Suppressor macrophage (primary cell): Measurements from ENCODE around the gene P2RX3.
A peak's percentile ranks its signal among the peaks of the same experiment; 100 is the strongest.

Source experiments
- DNase-seq, 4 experiments: peaks; one replicate each; pipeline ENCODE4 v3.0.0-alpha.2; 2020 to 2022

Gene P2RX3

DNA sequence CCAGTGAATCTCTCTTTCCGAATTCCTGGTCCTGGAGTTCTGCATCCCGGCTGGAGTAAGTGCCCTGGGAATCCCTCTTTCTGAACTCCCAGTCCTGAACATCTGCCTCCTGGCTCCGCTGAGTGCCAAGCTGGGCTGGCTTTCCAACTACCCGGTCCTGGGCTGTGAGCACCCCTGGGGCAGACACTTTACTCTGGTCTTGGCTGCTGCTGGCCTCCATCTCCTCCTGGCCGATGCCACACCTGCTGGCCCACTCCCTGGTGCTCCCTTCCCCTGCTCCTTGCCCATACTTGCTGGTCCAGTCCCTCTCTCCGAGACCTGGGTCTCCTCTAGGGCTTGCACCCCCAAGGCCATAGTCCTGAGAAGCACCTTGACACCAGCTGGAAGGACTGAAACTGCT is 28.1 kb upstream of the P2RX3 start:
- no peak for DNase-seq

DNA sequence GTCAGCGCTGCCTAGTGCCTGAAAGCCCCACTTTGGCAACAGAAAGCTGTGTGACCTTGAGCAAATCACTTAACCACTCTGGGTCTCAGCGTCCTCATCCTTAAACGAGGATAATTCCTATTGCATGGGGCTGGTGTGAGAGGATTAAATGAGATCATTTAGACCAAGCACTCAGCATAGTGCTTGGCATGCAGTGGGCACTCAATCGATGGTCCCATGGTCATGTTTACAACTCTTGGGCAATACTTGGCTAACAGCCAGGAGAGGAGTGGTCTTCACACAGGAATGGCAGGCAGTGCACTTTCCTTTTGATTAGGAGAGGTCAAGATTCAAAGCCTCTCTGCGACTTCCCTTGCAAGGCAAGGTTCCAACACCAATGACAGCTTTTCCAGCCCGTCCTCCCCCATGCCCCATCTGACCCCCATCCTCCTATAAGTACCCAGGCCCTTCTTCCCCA is 27.5 kb upstream of the P2RX3 start:
- peak in 2 of 4 experiments; percentile 38 to 44 for DNase-seq

DNA sequence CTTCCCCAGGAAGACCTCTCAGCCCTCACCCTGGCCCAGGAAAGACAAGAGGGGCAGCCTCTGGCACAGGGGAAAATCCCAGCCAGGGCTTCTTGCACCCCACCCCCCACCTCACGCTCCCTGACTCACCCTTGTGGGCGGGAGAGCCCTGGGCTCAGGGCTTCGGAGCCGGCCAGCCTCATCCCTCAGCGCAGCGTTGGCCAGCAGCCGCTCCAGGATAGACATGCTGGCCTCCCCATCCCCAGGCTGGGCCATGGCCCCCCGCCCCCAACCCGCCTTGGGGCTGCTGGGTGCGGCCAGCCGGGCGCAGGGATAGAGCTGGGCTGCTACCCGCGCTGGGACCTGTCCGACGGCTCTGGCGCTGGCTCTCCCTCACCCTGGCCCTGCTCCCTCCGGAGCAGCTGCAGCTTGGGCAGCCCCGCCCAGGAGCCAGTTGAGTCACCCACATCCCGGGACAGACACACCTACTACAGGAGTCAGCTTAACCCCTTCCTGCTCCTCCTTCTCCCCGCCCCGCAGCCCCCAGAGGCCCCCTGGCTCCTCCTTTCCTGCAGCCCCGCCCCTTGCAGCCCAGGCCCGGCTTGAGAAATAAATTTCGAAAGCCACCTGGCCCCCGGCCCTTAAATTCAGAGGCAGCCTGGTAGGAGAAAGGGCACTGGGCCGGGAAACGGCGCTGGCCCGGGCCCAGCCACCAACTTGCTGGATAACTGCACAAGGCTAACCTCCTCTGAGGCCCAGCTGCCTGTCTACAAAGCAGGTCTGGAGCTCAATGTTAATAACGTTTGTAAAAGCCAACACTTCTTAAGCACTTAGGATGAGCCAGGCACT is 26.8 kb upstream of the P2RX3 start:
- DNase-seq = peak; percentile 79 to 89 (median 84)

DNA sequence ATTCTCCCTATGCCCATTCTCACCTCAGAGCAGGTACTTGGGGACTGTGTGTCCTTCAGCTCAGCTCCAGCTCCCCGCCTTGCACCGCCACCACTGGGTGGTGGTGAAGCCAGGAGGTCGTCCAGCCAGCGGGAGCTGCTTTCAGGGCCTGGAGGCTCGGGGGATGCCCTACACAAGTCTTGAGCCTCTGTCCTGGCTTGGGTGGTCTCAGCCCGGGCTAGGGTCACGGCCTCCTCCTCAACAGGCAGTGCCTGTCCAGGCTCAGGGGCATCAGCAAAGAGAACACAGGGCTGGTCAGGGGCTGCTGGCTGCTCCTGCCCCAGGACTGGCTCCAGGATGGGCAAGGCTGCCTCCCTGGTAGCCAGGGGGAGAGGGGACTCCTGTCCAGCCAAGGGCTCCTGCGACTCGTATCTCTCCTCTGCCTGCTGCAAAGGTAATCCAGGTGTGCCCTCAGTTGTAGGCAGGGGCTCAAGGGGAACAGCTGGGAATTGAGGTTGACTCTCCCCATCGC is 25.6 kb upstream of the P2RX3 start:
- no peak for DNase-seq

DNA sequence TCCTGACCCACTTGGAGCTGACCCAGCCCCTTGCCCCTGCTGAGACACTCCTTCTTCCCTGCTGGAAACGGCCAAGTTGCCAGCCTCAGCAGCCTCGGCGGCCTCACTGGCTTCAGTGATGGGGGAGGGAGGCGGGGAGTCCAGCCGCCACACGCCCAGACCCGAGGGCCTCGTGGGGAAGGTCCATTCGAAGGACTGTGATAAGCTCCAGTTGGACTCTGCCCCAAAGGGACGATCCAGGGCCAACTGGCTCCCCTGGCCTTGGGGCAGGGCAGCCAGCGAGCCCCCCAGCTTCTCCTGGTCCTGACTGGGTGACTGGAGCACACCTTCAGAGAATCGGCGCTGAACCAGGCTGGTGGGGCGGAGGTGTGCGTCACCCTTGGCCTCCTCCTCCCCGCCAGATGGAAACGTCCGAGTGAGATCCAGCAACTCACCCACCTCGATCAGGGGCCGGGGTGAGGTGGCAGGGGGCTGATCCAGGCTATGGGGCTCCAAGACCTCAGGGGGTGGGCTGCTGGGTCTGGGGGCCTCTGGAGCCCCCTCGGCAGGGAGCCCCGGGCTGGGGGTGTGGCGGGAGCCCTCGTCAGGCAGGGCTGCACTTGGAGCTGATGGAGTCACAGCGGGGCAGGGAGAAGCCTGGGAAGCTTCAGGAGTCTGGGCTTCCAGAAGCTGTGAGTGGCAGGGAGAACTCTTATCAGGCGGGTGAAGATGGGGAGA is 24.9 kb upstream of the P2RX3 start:
- no peak for DNase-seq

DNA sequence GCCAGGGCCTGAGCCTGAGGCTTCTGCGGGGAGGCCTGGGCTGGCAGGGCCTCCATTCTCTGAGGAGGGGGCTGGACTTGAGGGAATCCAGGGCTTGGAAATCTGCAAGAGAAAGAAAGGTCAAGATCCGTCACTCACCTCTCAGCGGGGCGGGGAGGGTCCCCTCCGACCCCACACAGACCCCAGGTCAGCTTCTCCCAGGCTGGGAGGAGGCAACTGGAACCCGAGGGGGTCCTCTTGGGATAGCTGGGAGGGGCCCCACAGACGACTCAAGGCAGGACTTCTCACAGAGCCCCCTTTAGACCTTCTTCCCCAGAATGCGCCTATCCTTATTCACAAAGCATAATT is 24.4 kb upstream of the P2RX3 start:
- no peak for DNase-seq

DNA sequence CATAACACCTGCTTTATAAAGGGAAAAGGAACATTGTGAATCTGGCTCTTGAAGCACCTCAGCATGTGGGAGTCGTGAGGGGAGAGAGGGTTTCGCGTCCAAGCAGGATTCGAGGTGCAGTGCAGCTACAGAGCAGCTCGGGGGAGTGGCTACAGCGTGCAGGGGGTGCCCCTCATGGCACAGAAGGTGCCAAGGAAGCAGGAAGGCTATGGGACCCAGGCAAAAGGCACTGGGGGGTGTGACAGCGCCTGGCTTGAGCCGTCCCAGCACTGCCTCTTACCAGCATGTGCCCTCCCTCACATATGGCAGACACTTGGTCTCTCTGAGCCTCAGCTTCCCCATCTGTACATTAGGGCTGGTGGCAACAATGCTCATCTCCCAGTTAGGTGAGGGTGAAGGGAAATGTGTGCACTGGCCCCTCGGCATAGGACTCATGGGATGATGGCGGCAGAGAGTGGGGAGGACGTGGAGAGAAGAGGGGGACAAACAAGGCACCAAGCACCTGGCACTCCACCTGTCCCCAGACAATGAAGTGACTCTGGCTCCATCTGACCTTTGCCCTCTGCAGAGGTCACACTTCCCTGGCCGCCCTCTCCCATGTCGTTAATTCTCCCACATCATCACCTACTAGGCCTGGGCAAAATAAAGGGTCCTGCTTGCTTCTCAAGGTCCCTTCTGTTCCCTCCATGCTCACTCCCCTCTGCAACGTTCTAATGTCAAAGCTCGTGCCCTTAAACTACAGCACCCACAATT is 23.8 kb upstream of the P2RX3 start:
- no peak for DNase-seq

DNA sequence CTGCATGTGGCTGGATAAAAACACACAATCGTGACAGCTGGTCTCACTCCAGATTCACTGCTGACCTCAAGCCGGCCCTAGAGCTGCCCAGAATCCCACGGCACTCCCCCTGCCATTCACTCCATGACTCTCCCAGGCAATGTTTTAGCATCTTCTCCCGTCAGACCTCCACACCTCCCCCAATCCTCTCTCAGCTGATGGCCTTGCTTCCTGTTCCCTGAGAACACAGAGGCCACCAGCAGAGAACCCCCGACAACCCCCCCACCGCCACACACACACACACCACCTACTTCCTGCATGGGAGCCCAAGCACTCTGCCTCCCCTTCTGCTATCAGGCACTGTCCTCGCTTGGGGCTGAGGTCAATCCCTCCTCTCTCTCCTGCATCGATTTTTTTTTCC is 22.7 kb upstream of the P2RX3 start:
- DNase-seq = peak; percentile 23 to 53 (median 42)

DNA sequence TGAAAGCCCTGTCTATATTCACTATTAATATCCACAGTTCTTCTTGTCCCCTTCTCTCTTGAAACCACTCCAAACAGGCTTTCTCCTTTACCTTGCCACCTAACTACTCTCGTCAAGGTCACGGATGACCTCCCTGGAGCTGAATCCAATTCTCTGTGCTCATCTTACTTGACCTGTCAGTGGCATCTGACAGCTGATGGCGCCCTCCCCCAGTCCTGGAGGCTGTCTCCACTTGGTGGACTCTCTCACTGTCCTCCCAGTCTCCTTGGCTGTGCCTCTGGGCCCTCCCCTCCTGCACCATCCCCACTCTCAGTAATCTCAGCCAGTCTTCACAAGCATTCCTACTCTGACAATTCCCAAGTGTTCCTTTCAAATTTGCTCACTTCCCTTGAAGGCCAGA is 22.1 kb upstream of the P2RX3 start:
- no peak for DNase-seq

DNA sequence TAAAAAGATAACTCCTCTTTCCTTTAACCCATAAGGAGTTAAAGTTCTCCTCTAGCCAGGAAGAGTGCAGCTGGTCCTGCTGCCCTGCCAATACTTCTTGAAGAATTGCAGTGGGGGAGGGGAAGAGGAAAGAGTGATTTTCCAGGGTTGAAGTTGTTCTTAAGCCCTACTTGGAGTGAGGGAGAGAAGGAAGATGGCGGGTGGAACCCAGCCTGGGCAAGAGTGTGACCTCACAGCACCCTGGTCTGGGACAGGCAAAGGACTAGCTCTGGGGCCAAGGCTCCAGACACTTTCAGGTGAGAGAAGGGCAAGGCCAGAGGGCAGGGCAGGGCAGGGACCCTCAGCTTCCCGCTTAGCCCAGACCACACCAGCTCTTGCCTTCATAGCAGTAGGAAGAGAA is 20.0 kb upstream of the P2RX3 start:
- DNase-seq = no peak

DNA sequence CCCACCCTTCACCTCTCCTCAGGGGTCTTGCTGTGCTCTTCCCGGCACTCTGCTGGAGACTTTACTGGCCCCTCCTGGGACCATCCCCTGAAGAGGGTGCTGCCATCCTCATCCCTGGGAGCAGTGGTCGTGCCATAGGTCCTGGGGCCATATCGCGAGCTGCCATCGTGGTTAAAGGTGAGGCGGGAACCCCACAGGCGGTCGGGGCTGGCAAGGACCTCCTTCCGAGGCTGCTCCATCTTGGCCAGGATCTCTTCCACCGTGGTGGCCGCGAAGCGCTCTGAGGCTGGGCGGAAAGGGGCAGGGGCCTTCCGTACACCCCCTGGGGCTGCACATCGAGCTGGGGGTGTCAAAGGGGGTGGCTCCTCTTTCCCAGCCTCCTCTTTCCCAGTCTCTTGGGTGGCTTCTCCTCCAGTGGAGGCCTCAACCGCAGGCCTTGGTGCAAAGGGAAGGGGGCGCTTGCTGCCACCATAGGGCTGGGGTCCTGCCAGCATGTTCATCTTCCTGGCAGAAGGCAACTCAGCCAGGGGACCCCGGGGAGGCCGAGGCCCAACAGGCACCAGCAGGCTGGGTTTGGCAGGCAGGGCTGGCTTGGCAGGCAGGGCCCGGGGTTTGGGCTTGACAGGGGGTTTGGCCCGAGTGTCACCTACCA is 18.0 kb upstream of the P2RX3 start:
- DNase-seq = no peak

DNA sequence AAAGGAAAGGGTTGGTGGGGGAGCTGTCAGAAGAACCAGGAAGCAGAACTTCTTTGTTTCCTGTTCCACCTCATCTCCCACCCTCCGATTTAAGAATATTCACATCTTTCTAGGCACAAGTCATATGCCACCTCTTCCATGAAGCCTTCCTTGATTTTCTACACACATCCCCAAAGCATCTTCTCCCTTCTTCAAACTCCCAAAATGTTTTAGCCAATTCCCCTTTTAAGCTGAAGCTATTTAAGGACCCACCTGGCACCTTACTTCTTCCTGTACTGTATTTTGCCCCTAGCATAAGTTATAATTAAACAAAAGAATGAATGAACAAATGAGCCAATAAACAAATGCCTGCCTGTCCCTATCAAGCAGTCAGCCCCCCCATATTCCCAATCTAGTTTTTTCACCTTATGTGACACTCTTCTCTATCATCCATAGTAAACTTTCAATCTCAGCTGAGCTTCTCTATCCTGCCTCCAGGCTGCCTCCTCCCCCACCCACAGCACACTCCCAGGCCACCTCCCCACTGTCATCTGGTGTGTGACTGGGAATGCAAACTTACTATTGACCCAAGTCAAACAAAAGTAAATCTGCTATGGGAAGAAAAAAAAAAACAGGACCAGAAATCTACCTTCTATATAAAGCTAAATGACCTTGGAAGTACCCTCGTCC is 17.3 kb upstream of the P2RX3 start:
- peak in 1 of 4 experiments; percentile 25 for DNase-seq

DNA sequence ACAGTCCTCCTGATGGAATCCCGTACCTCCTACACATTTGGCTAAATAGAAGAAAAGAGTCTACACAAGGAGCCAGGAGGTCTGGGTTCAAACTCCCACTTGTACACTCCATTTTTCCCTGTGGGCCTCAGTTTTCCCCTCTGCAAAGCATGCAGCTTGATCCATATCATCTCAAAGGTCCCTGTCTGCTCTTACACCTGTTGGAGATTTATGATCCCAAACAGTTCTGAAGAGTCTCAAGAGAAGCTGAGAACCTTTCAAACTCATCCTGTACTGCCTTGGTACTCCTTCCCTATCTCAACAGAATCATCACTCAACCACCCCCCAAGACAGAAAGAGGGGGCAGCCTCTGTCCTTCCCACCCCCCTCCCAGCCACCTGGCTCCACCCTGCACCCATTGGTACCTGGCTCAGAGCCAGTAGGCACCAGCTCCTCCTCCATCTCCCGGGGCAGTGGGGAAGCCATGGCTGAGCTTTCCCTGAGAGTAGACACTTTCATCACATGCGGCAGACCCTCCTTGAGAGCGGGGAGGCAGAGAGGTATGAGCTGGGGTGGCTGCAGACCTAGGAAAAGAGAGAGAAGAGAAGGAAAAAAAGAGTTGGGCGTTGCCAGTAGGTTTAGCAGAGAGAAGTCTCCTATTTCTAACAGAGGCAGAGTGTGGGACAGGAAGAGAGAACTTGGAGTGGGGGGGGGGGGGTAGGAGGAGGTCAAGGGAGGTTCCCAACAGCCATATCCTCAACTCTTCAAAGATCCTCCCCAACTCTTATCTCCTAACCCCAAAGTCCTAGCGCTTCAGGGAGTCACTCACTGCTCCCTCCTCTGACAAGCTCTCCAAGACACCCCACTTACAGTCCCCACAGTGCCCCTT is 16.5 kb upstream of the P2RX3 start:
- no peak for DNase-seq

DNA sequence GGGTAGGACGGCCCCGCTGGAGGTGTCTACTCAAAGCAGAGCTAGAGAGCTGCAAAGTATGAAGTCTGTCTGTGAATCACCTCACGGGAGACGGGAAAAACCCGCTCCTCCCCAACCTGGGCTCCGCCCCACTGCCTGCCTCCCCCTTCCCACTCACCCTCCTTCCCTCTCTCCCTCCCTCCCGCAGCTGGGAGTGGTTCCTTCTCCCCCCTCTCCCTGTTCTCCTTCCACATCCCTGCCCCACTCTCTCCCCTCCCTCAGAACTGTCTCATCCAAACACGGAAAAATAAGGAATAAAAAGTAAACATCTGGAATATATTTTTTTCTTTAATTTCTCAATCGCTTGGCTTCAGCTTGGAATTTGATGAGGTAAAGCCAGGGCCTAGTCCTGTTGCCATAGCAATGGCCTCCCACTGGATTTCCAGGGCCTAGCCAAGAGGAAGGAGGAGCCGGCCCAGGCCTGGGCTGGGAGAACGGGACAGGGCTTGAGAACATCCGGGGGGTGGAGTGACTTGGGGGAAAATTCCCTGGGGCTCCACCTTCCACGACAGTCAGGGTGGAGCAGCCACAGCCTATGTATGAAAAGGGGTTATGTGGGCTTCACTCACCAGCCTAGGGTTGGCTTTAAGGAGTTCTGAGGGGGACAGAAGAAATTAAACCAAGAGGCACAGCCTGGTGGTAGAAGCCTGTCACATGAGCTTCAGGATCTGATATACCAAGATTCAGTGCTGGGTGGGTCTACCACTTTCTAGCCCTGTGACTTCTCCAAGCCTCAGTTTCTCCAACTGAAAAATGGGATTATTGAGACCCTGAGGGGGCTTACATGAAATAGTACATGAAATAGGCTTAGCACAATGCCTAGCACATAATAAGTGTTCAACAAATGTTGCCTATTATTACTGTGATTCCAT is 15.6 kb upstream of the P2RX3 start:
- DNase-seq = peak in 2 of 4 experiments; percentile 16 to 52

DNA sequence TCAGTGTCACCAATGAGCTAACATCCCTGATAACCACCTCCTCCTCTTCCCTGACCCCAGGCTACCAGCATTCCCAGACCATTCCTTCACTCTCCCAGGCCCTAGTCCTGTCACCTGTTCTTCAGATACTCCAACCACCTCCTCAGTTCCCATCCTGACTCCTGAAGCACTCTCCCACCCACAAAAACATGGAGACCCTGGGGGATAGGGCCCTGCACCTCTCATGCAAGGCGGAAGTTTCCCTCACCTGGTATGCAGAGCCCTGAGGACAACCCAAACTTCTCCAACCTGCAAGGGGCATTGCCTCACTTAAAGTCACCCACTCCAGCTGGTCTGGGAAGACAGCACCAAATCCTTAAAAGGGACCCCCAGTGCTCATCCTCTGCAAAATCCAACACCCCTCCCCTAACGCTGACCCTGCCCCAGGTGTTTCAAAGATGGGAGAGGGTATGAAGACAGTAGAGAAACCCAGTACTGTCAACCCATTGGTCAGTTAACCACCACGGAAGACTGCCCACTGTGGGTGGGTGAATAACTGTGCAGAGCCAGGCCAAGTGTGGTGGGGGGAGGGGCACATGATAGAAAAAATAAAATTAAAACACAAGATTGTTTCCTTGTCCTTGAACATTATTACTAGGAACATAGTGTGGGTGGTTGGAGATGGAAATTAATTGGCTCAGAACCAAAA is 14.8 kb upstream of the P2RX3 start:
- DNase-seq = no peak

DNA sequence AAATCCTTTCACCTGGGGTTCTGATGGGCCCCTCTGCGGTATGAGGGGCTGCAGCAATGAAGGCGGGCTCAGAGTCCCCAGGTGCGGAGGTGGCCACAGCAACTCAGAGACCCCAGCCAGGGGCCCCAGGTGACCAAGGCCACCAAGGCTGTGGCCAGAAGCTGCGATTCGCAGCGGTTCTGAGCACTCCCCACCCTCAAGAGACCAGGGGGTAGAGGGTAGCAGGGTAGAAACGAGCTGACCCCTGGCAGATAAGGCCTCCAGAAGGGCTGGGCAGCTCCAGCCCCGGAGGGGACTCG is 14.3 kb upstream of the P2RX3 start:
- DNase-seq = no peak

DNA sequence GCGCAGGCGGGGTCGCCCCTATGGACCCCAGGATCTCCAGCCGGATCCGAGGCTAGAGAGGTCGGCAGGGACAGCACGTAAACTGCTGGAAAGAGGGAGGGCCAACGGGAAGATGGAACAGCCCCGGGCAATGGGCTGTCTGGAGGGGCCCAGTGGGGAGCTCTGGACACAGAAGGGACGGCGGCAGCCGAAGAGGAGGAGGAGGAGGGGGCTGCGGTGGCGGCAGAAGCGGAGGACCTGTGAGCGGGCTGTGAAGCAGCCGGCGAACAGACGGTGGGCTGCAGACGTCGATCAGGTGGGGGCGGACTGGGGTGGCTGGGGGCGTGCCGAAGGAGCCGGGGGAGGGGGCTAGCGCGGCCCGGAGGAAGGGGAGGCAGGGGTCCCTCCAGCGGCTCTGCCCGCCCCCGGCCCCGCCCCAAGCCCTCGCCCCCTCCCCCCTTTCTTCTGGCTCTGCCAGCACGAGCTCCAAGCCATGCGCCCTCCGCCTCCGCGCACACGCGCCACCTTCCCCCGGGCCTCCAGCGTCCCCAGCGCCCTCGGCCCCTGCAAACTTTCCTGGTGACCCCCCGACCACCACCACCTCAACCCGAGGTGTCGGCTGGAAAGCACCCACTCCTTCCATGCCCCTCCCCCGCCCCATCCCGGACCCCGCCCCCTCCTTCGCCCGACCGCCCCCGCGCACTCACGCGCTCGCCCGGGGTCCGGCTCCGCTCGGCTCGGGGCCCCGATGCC is 13.8 kb upstream of the P2RX3 start:
- peak in 3 of 4 experiments; percentile 33 to 59 (median 40) for DNase-seq

DNA sequence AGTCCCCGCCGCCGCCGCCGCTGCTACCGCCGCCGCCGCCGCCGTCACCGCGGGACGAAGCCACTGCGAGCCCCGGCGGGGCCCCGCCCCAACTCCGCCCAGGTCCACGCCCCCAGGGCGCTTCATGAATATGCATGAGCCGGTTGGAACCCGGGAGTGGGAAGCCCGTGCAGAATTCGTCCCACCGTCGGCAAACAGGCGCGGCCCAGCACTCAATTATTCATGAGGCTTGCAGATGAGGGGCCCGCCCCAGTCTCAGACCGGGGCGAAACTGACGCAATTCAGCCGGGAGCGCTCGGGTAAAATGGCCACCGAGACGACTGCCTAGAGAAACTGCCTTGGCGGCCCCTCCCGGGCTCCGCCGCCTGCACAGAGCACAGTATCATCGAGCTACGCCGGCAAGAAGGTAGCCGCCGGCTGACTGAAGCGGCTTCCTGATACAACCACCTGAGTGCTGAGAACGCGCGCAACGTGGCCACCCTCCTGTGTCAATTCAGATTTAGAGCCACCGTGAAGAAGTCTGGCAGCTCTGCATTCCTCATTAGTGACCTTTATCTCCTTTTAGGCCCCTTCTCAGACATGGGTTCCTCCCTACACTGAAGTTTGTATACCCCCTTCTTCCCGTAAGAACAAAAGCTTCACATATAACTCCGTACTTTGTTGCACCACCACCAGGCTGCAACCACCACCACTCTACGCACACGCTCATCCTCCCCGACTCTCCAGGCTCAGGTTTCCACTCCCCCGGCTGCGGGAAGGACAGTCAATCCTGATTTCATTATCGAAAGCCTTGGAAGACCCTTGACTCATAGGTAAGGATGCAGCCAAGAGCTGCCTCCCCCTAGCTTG is 13.0 kb upstream of the P2RX3 start, which contains the start of gene TNKS1BP1:
Gene TNKS1BP1, minus strand, starts transcription at position 67 of the 849 bp plus-strand sequence. CDS start 3,067 bp downstream, outside the sequence.
- DNase-seq = peak; percentile 93 to 98 (median 96)
